ENCODE measurements around the gene TCF7L1. TPM values are rescaled to one million over a fixed set of nuclear protein-coding genes. Genes with fewer than 3 reads are reported as not detected.

The TCF7L1 gene
- total RNA-seq, 4 donors from 2014 or later: 0.55 to 3.0 (median 1.8) TPM

GRCh38 chr2:85344356-85344954 lies 211.3 kb downstream of the TCF7L1 start:
- DNase-seq (ENCODE audit: low spot score in 2 of 2): no peak
- WGBS: 89% methylated on average over 10 of the region's 14 CpGs
- peaks cover 72% of the 10 kb centered on the region for H3K36me3 ChIP-seq
- peaks cover 3% of the 10 kb centered on the region for H3K4me1 ChIP-seq
- H3K27me3 ChIP-seq: no peaks in the 10 kb centered on the region
- no peak overlapping the region for H3K27ac ChIP-seq
- no peaks in the 10 kb centered on the region for H3K9me3 ChIP-seq
- H3K4me3 ChIP-seq: no peak overlapping the region
- no peak for TF ChIP-seq POLR2AphosphoS5 (IDR thresholded peaks at IDR 0.05)
- no peak for TF ChIP-seq EP300 (IDR thresholded peaks at IDR 0.05)
- TF ChIP-seq POLR2A (IDR thresholded peaks at IDR 0.05): no peak
- no peak for TF ChIP-seq CTCF (IDR thresholded peaks at IDR 0.05)

GRCh38 chr2:85347599-85347998 lies 214.4 kb downstream of the TCF7L1 start:
- TF ChIP-seq EP300 (IDR thresholded peaks at IDR 0.05) (no peak), POLR2A (IDR thresholded peaks at IDR 0.05) (no peak), POLR2AphosphoS5 (IDR thresholded peaks at IDR 0.05) (no peak), CTCF (IDR thresholded peaks at IDR 0.05) (no peak)
- Histone ChIP-seq H3K27me3 (no peaks in the 10 kb centered on the region), H3K36me3 (peaks cover 90% of the 10 kb centered on the region), H3K4me1 (peaks cover 9% of the 10 kb centered on the region), H3K9me3 (no peaks in the 10 kb centered on the region), H3K4me3 (no peak overlapping the region), H3K27ac (no peak overlapping the region)
- WGBS: 93% methylated on average over 3 of the region's 3 CpGs
- no peak for DNase-seq (ENCODE audit: low spot score in 2 of 2)

- peak overlapping the region; percentile 60 for H3K4me3 ChIP-seq
- peak overlapping the region; percentile 90 for H3K27ac ChIP-seq
- H3K36me3 ChIP-seq: peaks cover 43% of the 10 kb centered on the region
- H3K4me1 ChIP-seq: peaks cover 45% of the 10 kb centered on the region
- DNase-seq (ENCODE audit: low spot score in 2 of 2): peak in 1 of 2 donors; percentile 80
- 6% methylated on average over 14 of the region's 16 CpGs for WGBS
- H3K9me3 ChIP-seq: no peaks in the 10 kb centered on the region
- no peaks in the 10 kb centered on the region for H3K27me3 ChIP-seq
- TF ChIP-seq EP300 (IDR thresholded peaks at IDR 0.05) (no peak), POLR2AphosphoS5 (IDR thresholded peaks at IDR 0.05) (no peak), CTCF (IDR thresholded peaks at IDR 0.05) (no peak), POLR2A (IDR thresholded peaks at IDR 0.05) (no peak)
These were observed 220.7 kb downstream of the TCF7L1 start for GRCh38 chr2:85353876-85354285.

GRCh38 chr2:85354286-85355072 lies 221.3 kb downstream of the TCF7L1 start, which contains the start of the genes ELMOD3 and RETSAT:
TSS of gene ELMOD3 (plus strand) at chr2:85354769. CDS start at chr2:85357199, 2,430 bp downstream.
TSS of gene RETSAT (minus strand) at chr2:85354528. CDS start at chr2:85354507, 21 bp downstream.
- no peaks in the 10 kb centered on the region for H3K9me3 ChIP-seq
- peak within 1 kb of the TSS; percentile 60 for H3K4me3 ChIP-seq
- WGBS: 0% methylated on average over 38 of the region's 42 CpGs
- DNase-seq (ENCODE audit: low spot score in 2 of 2): peak; percentile 98 to 99
- peak within 1 kb of the TSS; percentile 90 for H3K27ac ChIP-seq
- peaks cover 45% of the 10 kb centered on the region for H3K4me1 ChIP-seq
- TF ChIP-seq EP300 (IDR thresholded peaks at IDR 0.05) (no peak), POLR2AphosphoS5 (IDR thresholded peaks at IDR 0.05) (peak; percentile 9 to 97 (median 95)), POLR2A (IDR thresholded peaks at IDR 0.05) (peak in 1 of 2 donors; percentile 90), CTCF (IDR thresholded peaks at IDR 0.05) (no peak)
- H3K36me3 ChIP-seq: peaks cover 40% of the 10 kb centered on the region
- H3K27me3 ChIP-seq: no peaks in the 10 kb centered on the region

- Histone ChIP-seq H3K4me3 (peak overlapping the region; percentile 60), H3K9me3 (no peaks in the 10 kb centered on the region), H3K4me1 (peaks cover 45% of the 10 kb centered on the region), H3K27me3 (no peaks in the 10 kb centered on the region), H3K36me3 (peaks cover 40% of the 10 kb centered on the region), H3K27ac (peak overlapping the region; percentile 90)
- 12% methylated on average over 9 of the region's 10 CpGs for WGBS
- no peak for TF ChIP-seq POLR2A (IDR thresholded peaks at IDR 0.05)
- TF ChIP-seq EP300 (IDR thresholded peaks at IDR 0.05): no peak
- no peak for TF ChIP-seq CTCF (IDR thresholded peaks at IDR 0.05)
- no peak for TF ChIP-seq POLR2AphosphoS5 (IDR thresholded peaks at IDR 0.05)
- DNase-seq (ENCODE audit: low spot score in 2 of 2): no peak
These were observed 221.8 kb downstream of the TCF7L1 start for GRCh38 chr2:85355073-85355410.

Measured in suprapubic skin (tissue), 4 donors.